ENCODE data around the gene NSDHL. TPM values are rescaled to one million over a fixed set of nuclear protein-coding genes. Genes with fewer than 3 reads are reported as not detected.

NSDHL gene
- total and polyA plus RNA-seq, 9 donors = 5.0 to 48.6 (median 12.3) TPM

DNA sequence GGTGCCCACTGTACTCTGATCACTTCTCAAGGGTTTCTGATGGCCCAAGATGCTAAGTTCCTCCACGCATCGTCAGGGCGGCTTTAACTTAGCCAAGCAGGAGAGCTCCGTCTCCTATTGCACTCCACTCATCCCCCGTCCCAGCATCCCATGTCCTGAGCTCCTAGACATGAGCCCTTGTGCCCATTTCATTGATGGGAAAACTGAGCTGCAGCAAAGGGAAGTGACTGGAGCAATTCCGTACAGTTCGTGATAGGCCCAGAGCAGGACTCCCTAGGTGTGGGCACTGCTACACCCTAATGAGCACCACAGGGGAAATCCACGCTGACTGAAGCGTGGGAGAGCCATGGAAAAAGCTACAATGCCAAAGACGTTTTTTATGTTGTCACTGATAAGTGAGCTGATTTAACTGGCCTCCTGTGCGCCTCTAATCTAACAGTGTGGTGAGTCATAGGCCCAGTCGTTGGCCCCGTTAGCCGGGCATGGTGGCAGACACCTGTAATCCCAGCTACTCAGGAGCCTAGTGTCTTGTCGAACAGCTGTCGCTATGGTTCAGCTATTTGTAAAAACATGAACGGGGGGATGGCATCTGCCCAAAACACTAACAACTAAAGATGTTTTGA, 14.9 kb downstream of the NSDHL start:
- Histone ChIP-seq H3K4me1 (ENCODE audit: insufficient read depth) (no peaks in the 10 kb centered on the region), H3K27me3 (no peaks in the 10 kb centered on the region), H3K4me3 (no peak overlapping the region), H3K36me3 (no peaks in the 10 kb centered on the region), H3K27ac (no peak overlapping the region), H3K9me3 (no peaks in the 10 kb centered on the region)
- DNase-seq = no peak
- intact Hi-C loops (cut with DNase I) = no loop called here
- WGBS, 3 donors = 79 to 88% (median 82%) methylated on average over 17 of the region's 17 CpGs
- no peak for TF ChIP-seq EP300 (IDR thresholded peaks at IDR 0.05)
- TF ChIP-seq POLR2A (IDR thresholded peaks at IDR 0.05) = no peak
- TF ChIP-seq, protein P1, sequence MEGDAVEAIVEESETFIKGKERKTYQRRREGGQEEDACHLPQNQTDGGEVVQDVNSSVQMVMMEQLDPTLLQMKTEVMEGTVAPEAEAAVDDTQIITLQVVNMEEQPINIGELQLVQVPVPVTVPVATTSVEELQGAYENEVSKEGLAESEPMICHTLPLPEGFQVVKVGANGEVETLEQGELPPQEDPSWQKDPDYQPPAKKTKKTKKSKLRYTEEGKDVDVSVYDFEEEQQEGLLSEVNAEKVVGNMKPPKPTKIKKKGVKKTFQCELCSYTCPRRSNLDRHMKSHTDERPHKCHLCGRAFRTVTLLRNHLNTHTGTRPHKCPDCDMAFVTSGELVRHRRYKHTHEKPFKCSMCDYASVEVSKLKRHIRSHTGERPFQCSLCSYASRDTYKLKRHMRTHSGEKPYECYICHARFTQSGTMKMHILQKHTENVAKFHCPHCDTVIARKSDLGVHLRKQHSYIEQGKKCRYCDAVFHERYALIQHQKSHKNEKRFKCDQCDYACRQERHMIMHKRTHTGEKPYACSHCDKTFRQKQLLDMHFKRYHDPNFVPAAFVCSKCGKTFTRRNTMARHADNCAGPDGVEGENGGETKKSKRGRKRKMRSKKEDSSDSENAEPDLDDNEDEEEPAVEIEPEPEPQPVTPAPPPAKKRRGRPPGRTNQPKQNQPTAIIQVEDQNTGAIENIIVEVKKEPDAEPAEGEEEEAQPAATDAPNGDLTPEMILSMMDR (IDR thresholded peaks at IDR 0.05) = no peak

DNA sequence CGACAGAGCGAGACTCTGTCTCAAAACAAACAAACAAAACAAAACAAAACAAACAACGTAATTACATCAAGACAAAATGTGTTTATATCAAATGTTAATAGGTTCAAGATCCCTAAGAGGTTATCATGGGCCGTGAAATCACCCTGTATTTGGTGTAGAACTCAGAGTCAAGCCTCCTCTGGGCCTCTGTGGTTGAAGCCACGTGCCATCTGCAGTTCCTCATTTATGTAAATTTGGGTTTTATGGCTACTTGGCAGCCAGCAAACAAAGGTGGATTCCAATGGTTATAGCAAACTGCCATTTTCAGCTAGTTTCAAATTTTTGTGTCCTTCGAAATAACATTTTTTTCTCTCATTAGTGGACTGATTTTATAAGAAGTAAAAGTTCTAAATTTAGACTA, 16.4 kb downstream of the NSDHL start:
- Histone ChIP-seq H3K36me3 (no peaks in the 10 kb centered on the region), H3K4me1 (ENCODE audit: insufficient read depth) (no peaks in the 10 kb centered on the region), H3K27me3 (no peaks in the 10 kb centered on the region), H3K27ac (no peak overlapping the region), H3K4me3 (no peak overlapping the region), H3K9me3 (no peaks in the 10 kb centered on the region)
- DNase-seq = no peak
- TF ChIP-seq EP300 (IDR thresholded peaks at IDR 0.05) = no peak
- TF ChIP-seq, protein P1 (IDR thresholded peaks at IDR 0.05) = no peak
- TF ChIP-seq POLR2A (IDR thresholded peaks at IDR 0.05) = no peak
- WGBS, 3 donors = 68 to 75% (median 71%) methylated on average over 6 of the region's 6 CpGs
- intact Hi-C loops (cut with DNase I) = no loop called here

DNA sequence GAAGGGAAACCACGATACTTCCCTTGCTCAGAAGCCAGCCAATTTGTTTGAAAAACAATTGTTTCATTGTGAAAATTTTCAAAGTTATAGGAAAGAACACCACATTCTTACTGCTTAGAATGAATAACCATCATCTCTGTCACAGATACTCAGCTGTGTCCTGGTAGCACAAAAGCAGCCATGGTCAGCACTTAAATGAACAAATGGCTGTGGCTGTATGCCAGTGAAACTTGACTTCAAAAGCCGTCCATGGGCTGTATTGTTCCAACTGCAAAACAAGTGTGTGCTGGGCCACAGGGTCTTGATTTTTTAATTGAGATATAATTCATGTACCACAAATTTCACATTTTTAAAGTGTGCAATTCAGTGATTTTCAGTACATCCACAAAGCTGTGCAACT, 19.6 kb downstream of the NSDHL start:
- TF ChIP-seq EP300 (IDR thresholded peaks at IDR 0.05) = no peak
- TF ChIP-seq, protein P1 (IDR thresholded peaks at IDR 0.05) = no peak
- TF ChIP-seq POLR2A (IDR thresholded peaks at IDR 0.05) = no peak
- H3K36me3 ChIP-seq = no peaks in the 10 kb centered on the region
- intact Hi-C loops (cut with DNase I) = no loop called here
- H3K27me3 ChIP-seq = no peaks in the 10 kb centered on the region
- H3K4me3 ChIP-seq = no peak overlapping the region
- WGBS, 3 donors = 57 to 70% (median 63%) methylated on average over 2 of the region's 2 CpGs
- no peak overlapping the region for H3K27ac ChIP-seq
- H3K9me3 ChIP-seq = no peaks in the 10 kb centered on the region
- no peaks in the 10 kb centered on the region for H3K4me1 ChIP-seq (ENCODE audit: insufficient read depth)
- DNase-seq = no peak

DNA sequence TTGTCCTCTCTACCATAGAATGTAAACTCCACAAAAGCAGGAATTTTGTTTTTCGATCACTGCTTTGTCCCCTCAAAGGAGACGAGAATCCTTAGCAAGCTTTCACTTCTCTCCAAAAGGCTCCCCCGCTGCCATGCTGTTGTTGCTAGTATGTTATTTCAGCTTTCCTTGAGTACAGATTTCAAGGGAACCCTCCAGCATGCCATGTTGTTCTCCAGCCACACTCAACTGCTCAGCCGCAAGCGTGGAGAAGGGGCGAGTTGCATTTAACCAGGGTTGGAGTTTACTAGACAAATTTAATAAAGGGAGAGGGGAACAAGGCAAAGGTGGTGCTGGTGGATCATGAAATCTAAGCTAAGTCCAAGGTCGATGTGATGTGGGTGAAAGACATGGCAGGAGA, 23.1 kb downstream of the NSDHL start:
- TF ChIP-seq, protein P1 (IDR thresholded peaks at IDR 0.05) = no peak
- TF ChIP-seq POLR2A (IDR thresholded peaks at IDR 0.05) = no peak
- TF ChIP-seq EP300 (IDR thresholded peaks at IDR 0.05) = no peak
- intact Hi-C loops (cut with DNase I) = no loop called here
- Histone ChIP-seq H3K4me1 (ENCODE audit: insufficient read depth) (no peaks in the 10 kb centered on the region), H3K4me3 (no peak overlapping the region), H3K36me3 (no peaks in the 10 kb centered on the region), H3K27ac (no peak overlapping the region), H3K27me3 (no peaks in the 10 kb centered on the region), H3K9me3 (no peaks in the 10 kb centered on the region)
- 90 to 92% (median 90%) methylated on average over 7 of the region's 7 CpGs for WGBS, 3 donors
- no peak for DNase-seq

Data from ovary (tissue), 9 donors.